HepG2 (cell line): ENCODE measurements around the gene TCFL5. TPM values are rescaled to one million over a fixed set of nuclear protein-coding genes. Genes with fewer than 3 reads are reported as not detected.

Experiments used
- DNMT3B ChIP-seq: conservative IDR thresholded peaks from 2 replicates; pipeline ENCODE4 v1.6.1; 2016; ENCODE audit warnings: missing biosample characterization, control low read depth
- EZH2 ChIP-seq: conservative IDR thresholded peaks from 2 replicates; pipeline ENCODE4 v1.6.1; 2012; ENCODE audit warnings: mild to moderate bottlenecking, low read depth, low read length, moderate library complexity
- FUBP1 ChIP-seq: sonication (generic); formaldehyde crosslinking; IDR thresholded peaks from 2 replicates; pipeline ENCODE4 v1.5.1; 2020; ENCODE audit warnings: missing genetic modification reagents, mild to moderate bottlenecking, borderline replicate concordance
- GTF3A ChIP-seq: sonication (generic); formaldehyde crosslinking; conservative IDR thresholded peaks from 2 replicates; pipeline ENCODE4 v1.4.0; 2020; ENCODE audit warnings: mild to moderate bottlenecking, missing genetic modification reagents
- HDAC2 ChIP-seq: sonication (generic); formaldehyde crosslinking; IDR thresholded peaks from 2 replicates; pipeline ENCODE4 v1.4.0; 2020; ENCODE audit warnings: missing genetic modification reagents
- HNF4A ChIP-seq: sonication (generic); formaldehyde crosslinking; IDR thresholded peaks from 2 replicates; pipeline ENCODE4 v1.4.0; 2020; ENCODE audit warnings: missing genetic modification reagents
- KDM5B ChIP-seq: sonication (generic); formaldehyde crosslinking; IDR thresholded peaks from 2 replicates; pipeline ENCODE4 v1.4.0; 2020; ENCODE audit warnings: missing genetic modification reagents, mild to moderate bottlenecking, borderline replicate concordance
- MYNN ChIP-seq: sonication (generic); formaldehyde crosslinking; IDR thresholded peaks from 2 replicates; pipeline ENCODE4 v1.4.0; 2020; ENCODE audit warnings: mild to moderate bottlenecking, low read depth, missing genetic modification reagents
- RXRA ChIP-seq: sonication (generic); formaldehyde crosslinking; IDR thresholded peaks from 2 replicates; pipeline ENCODE4 v1.5.1; 2020; ENCODE audit warnings: missing genetic modification reagents
- SAFB2 ChIP-seq: sonication (generic); formaldehyde crosslinking; IDR thresholded peaks from 2 replicates; pipeline ENCODE4 v1.5.1; 2020; ENCODE audit warnings: missing genetic modification reagents, low read depth, mild to moderate bottlenecking, borderline replicate concordance
- SALL2 ChIP-seq: sonication (generic); formaldehyde crosslinking; IDR thresholded peaks from 2 replicates; pipeline ENCODE4 v1.8.1; 2023; ENCODE audit warnings: mild to moderate bottlenecking, missing genetic modification reagents, inconsistent platforms
- SP5 ChIP-seq: IDR thresholded peaks from 2 replicates; pipeline ENCODE4 v1.6.1; 2016; ENCODE audit warnings: low read depth, borderline replicate concordance
- SPEN ChIP-seq: sonication (generic); formaldehyde crosslinking; IDR thresholded peaks from 2 replicates; pipeline ENCODE4 v1.5.1; 2020; ENCODE audit warnings: low read depth, mild to moderate bottlenecking, missing genetic modification reagents
- SRF ChIP-seq: IDR thresholded peaks from 2 replicates; pipeline ENCODE4 v1.6.1; 2011; ENCODE audit warnings: mild to moderate bottlenecking, low read depth, low read length, moderate library complexity
- TCF12 ChIP-seq, 2 experiments: fragments of 450-650 bp in 1 of 2; sonication (generic) in 1 of 2; formaldehyde crosslinking in 1 of 2; IDR thresholded peaks; 2 replicates each; pipeline versions ENCODE4 v1.6.1 to v1.8.0; 2017 to 2022; ENCODE audit warnings: antibody characterized with exemption in 1 of 2, mild to moderate bottlenecking in 1 of 2, missing genetic modification reagents in 1 of 2, moderate library complexity in 1 of 2
- XRCC5 ChIP-seq: fragments of 200-400 bp; formaldehyde crosslinking; optimal IDR thresholded peaks from 2 replicates; pipeline ENCODE3; 2017; ENCODE audit warnings: mild to moderate bottlenecking, low read length
- ZBTB1 ChIP-seq: sonication (generic); formaldehyde crosslinking; IDR thresholded peaks from 2 replicates; pipeline ENCODE4 v1.4.0; 2020; ENCODE audit warnings: missing genetic modification reagents, borderline replicate concordance
- ZKSCAN1 ChIP-seq: fragments of 150-350 bp; IDR thresholded peaks from 2 replicates; pipeline ENCODE4 v1.6.1; 2014; ENCODE audit warnings: low read length
- ZMYM3 ChIP-seq: sonication (generic); formaldehyde crosslinking; IDR thresholded peaks from 2 replicates; pipeline ENCODE4 v1.5.1; 2020; ENCODE audit warnings: mild to moderate bottlenecking, missing genetic modification reagents
- ZNF414 ChIP-seq: sonication (generic); formaldehyde crosslinking; IDR thresholded peaks from 2 replicates; pipeline ENCODE4 v1.5.0; 2020; ENCODE audit warnings: missing genetic modification reagents
- ZNF782 ChIP-seq: sonication (generic); formaldehyde crosslinking; IDR thresholded peaks from 2 replicates; pipeline ENCODE4 v1.4.0; 2020; ENCODE audit warnings: missing genetic modification reagents, mild to moderate bottlenecking, borderline replicate concordance
- polyA plus RNA-seq, 8 experiments: library from polyadenylated mRNA; depleted of rRNA in 3 of 8; stranded (reverse) in 7 of 8; unstranded in 1 of 8; fragments of >200 nt; fragmentation: Illumina TruSeq in 4 of 8; extraction: Trizol in 4 of 8; gene quantifications; 2 replicates each; pipeline versions ENCODE4 v1.2.1 to v1.2.3, GENCODE V29; 2011 to 2016; ENCODE audit warnings: low read depth in 4 of 8, missing spikeins in 1 of 8, mixed read lengths in 1 of 8; ENCODE audit not compliant: insufficient read depth in 1 of 8
- total RNA-seq, 5 experiments: library from RNA; depleted of rRNA; stranded (reverse); fragments of >200 nt; fragmentation: Illumina TruSeq; extraction: Trizol; gene quantifications; 2 replicates each; pipeline ENCODE4 v1.2.3, GENCODE V29; 2016; ENCODE audit warnings: low read depth in 1 of 5
- TF ChIP-seq, protein P1 (sequence below): IDR thresholded peaks from 2 replicates; pipeline ENCODE4 v1.6.1; 2016; ENCODE audit warnings: missing compliant biosample characterization, missing genetic modification reagents, borderline replicate concordance
- TF ChIP-seq, protein P2 (sequence below): sonication (generic); formaldehyde crosslinking; IDR thresholded peaks from 2 replicates; pipeline ENCODE4 v1.4.0; 2020; ENCODE audit warnings: mild to moderate bottlenecking, missing genetic modification reagents
- TF ChIP-seq, protein P3 (sequence below): sonication (generic); formaldehyde crosslinking; conservative IDR thresholded peaks from 2 replicates; pipeline ENCODE4 v1.8.1; 2023; ENCODE audit warnings: missing genetic modification reagents

TCFL5 gene
- total and polyA plus RNA-seq, 2 of the 13 experiments (the other 11 are each of a cell fraction or from before 2014, with no cell fraction given) = 14.8 to 20.0 TPM

DNA sequence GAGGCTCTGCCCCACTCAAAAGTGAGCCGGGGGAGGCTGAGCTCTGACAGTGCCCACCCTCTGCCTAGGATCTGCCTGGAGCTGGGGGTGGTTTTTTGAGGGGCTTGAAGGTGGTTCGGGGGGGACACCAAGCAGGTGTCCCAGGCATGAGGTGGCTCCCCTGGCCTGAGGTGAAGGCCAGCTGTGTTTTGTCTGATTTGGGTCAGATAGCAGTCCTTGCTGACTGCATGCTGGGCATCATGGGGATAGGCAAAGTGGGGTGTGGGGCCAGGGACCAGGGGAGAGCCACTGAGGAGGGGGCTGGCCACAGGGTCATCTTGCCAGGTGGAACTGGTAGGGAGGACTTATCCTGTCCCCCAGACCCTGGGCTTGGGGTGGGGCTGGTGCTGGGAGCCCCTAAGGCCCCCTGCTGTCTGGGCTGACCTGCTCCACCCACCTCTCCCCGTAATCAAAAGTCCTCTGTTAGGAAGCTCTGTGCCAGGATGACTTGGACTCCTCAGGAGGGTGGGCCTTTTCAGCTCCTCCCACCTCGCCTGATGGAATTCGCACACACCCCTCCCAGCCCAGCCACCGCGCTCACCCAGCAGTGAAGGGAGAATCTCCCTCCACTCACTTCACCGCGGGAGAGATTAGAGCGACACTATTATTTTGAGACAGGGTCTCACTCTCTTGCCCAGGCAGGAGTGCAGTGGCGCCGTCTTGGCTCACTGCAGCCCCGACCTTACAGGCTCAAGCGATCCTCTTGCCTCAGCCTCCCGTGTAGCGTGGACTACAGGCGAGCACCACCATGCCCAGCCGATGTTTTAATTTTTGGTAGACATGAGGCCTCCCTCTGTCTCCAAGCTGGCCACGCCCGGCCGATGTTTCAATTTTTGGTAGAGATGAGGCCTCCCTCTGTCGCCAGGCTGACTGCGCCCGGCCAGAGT, 46.3 kb downstream of the TCFL5 start (continued):
- peak; percentile 63 for TF ChIP-seq XRCC5
- 0 out of 2 replicates have a peak, but pooled peaks have one; percentile 63 for TF ChIP-seq ZNF414 (CRISPR knock-in tag)
- TF ChIP-seq TCF12 (IDR thresholded peaks at IDR 0.05) = no peak
- no peak for TF ChIP-seq TCF12 (CRISPR knock-in tag; IDR thresholded peaks at IDR 0.05)
- TF ChIP-seq HDAC2 (CRISPR knock-in tag) = peak; percentile 15; the same call in 1 of the 2 replicates
- TF ChIP-seq, protein P1, sequence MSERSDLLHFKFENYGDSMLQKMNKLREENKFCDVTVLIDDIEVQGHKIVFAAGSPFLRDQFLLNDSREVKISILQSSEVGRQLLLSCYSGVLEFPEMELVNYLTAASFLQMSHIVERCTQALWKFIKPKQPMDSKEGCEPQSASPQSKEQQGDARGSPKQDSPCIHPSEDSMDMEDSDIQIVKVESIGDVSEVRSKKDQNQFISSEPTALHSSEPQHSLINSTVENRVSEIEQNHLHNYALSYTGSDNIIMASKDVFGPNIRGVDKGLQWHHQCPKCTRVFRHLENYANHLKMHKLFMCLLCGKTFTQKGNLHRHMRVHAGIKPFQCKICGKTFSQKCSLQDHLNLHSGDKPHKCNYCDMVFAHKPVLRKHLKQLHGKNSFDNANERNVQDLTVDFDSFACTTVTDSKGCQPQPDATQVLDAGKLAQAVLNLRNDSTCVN (CRISPR knock-in tag) = no peak
- TF ChIP-seq DNMT3B (CRISPR knock-in tag) = no peak
- TF ChIP-seq, protein P2, sequence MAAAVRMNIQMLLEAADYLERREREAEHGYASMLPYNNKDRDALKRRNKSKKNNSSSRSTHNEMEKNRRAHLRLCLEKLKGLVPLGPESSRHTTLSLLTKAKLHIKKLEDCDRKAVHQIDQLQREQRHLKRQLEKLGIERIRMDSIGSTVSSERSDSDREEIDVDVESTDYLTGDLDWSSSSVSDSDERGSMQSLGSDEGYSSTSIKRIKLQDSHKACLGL (CRISPR knock-in tag) = no peak; the same call in 1 of the 2 replicates
- no peak for TF ChIP-seq SPEN (CRISPR knock-in tag)
- peak; percentile 40; the same call in 1 of the 2 replicates for TF ChIP-seq ZNF782 (CRISPR knock-in tag)
- TF ChIP-seq SRF = no peak
- no peak for TF ChIP-seq SALL2
- no peak for TF ChIP-seq ZKSCAN1
- no peak for TF ChIP-seq FUBP1 (CRISPR knock-in tag)
- no peak for TF ChIP-seq EZH2
- TF ChIP-seq ZMYM3 (CRISPR knock-in tag) = peak; percentile 52; the same call in 1 of the 2 replicates
- TF ChIP-seq RXRA (CRISPR knock-in tag) = peak; percentile 50; the same call in 1 of the 2 replicates
- peak; percentile 94 for TF ChIP-seq SP5 (CRISPR knock-in tag)
- 0 out of 2 replicates have a peak, but pooled peaks have one; percentile 50 for TF ChIP-seq GTF3A (CRISPR knock-in tag)
- TF ChIP-seq, protein P3, sequence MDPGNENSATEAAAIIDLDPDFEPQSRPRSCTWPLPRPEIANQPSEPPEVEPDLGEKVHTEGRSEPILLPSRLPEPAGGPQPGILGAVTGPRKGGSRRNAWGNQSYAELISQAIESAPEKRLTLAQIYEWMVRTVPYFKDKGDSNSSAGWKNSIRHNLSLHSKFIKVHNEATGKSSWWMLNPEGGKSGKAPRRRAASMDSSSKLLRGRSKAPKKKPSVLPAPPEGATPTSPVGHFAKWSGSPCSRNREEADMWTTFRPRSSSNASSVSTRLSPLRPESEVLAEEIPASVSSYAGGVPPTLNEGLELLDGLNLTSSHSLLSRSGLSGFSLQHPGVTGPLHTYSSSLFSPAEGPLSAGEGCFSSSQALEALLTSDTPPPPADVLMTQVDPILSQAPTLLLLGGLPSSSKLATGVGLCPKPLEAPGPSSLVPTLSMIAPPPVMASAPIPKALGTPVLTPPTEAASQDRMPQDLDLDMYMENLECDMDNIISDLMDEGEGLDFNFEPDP (CRISPR knock-in tag) = no peak
- TF ChIP-seq ZBTB1 (CRISPR knock-in tag) = no peak
- TF ChIP-seq SAFB2 (CRISPR knock-in tag) = no peak
- no peak for TF ChIP-seq MYNN (CRISPR knock-in tag)
- TF ChIP-seq HNF4A (CRISPR knock-in tag) = no peak
- TF ChIP-seq KDM5B (CRISPR knock-in tag) = no peak
